Frontal cortex (tissue), 4 donors: Measurements from ENCODE around the gene OSBPL2. TPM values are rescaled to one million over a fixed set of nuclear protein-coding genes. Genes with fewer than 3 reads are reported as not detected.

Experiments used
- DNase-seq, 2 donors: peaks; one replicate each; pipeline ENCODE4 v3.0.0; 2012; ENCODE audit warnings: low spot score in 2 of 2
- FAIRE-seq: peaks from 2 replicates; lab custom pipeline; 2012; peaks lifted over from hg19 to GRCh38; lab: Jason Lieb, UNC
- total RNA-seq: library from RNA; depleted of rRNA; stranded (reverse); fragments of >200 nt; gene quantifications from one replicate; pipeline ENCODE4 v1.2.3, GENCODE V29; 2014
- donor health status: control.
- donor health status: control.
- donor health status: control.

OSBPL2 gene
- total RNA-seq, 1 donor from 2014 or later, result 42.4 TPM

GRCh38 chr20:62274332-62274950 lies 36.1 kb downstream of the OSBPL2 start:
- FAIRE-seq (no peak), DNase-seq (peak in 1 of 2 donors; percentile 42)

- no peak for DNase-seq
- no peak for FAIRE-seq
Measured at GRCh38 chr20:62275219-62275618, 36.9 kb downstream of the OSBPL2 start.

- FAIRE-seq (no peak), DNase-seq (no peak)
Measured at GRCh38 chr20:62276439-62276838, 38.1 kb downstream of the OSBPL2 start.

- no peak for DNase-seq
- no peak for FAIRE-seq
Measured at GRCh38 chr20:62277253-62277652, 38.9 kb downstream of the OSBPL2 start.

- DNase-seq (no peak), FAIRE-seq (no peak)
Measured at GRCh38 chr20:62280303-62280702, 42.0 kb downstream of the OSBPL2 start.

- no peak for FAIRE-seq
Measured at GRCh38 chr20:62281161-62281933, 43.0 kb downstream of the OSBPL2 start.

GRCh38 chr20:62282103-62282502 lies 43.8 kb downstream of the OSBPL2 start:
- DNase-seq, result no peak
- no peak for FAIRE-seq

More at GRCh38 chr20:62281161-62281933, 43.0 kb downstream of the OSBPL2 start:
- no peak for DNase-seq

GRCh38 chr20:62282877-62283503 lies 44.7 kb downstream of the OSBPL2 start:
- DNase-seq, result no peak
- no peak for FAIRE-seq

- DNase-seq, result no peak
- FAIRE-seq, result no peak
Measured at GRCh38 chr20:62284448-62284847, 46.1 kb downstream of the OSBPL2 start.

- no peak for DNase-seq
- no peak for FAIRE-seq
Measured at GRCh38 chr20:62285151-62285550, 46.8 kb downstream of the OSBPL2 start.

- DNase-seq (no peak), FAIRE-seq (no peak)
Measured at GRCh38 chr20:62285722-62286121, 47.4 kb downstream of the OSBPL2 start.

GRCh38 chr20:62286493-62287064 lies 48.3 kb downstream of the OSBPL2 start:
- DNase-seq (no peak), FAIRE-seq (no peak)

GRCh38 chr20:62287129-62287528 lies 48.8 kb downstream of the OSBPL2 start:
- DNase-seq, result no peak
- FAIRE-seq, result no peak

GRCh38 chr20:62287759-62288534 lies 49.6 kb downstream of the OSBPL2 start:
- DNase-seq, result no peak
- FAIRE-seq, result no peak

- FAIRE-seq (no peak), DNase-seq (no peak)
Measured at GRCh38 chr20:62288535-62289105, 50.3 kb downstream of the OSBPL2 start.

GRCh38 chr20:62289131-62289530 lies 50.8 kb downstream of the OSBPL2 start:
- FAIRE-seq, result no peak
- no peak for DNase-seq

GRCh38 chr20:62289898-62290297 lies 51.6 kb downstream of the OSBPL2 start:
- DNase-seq, result no peak
- no peak for FAIRE-seq

- FAIRE-seq (no peak), DNase-seq (no peak)
Measured at GRCh38 chr20:62291251-62292066, 53.1 kb downstream of the OSBPL2 start.

GRCh38 chr20:62292108-62292507 lies 53.8 kb downstream of the OSBPL2 start:
- FAIRE-seq, result no peak
- DNase-seq, result no peak
